Kidney (tissue), 14 donors: ENCODE measurements around the gene HSD11B1L. TPM values are rescaled to one million over a fixed set of nuclear protein-coding genes. Genes with fewer than 3 reads are reported as not detected.

ENCODE experiments used
- DNase-seq, 5 donors: peaks; one replicate each; pipeline ENCODE4 v3.0.0-alpha.2; 2013 to 2020
- FAIRE-seq: peaks from 2 replicates; lab custom pipeline; 2012; peaks lifted over from hg19 to GRCh38; lab: Jason Lieb, UNC
- H3K27ac ChIP-seq, 2 donors: one replicate each; pipeline ENCODE4 v1.7.0; 2013; ENCODE audit warnings: low read depth in 2 of 2, low read length in 2 of 2, inconsistent platforms in 1 of 2
- H3K27me3 ChIP-seq: one replicate; pipeline ENCODE4 v1.7.1; 2013; ENCODE audit warnings: low read length, inconsistent platforms; ENCODE audit not compliant: control insufficient read depth, insufficient read depth
- H3K36me3 ChIP-seq, 3 donors: one replicate each; pipeline versions ENCODE4 v1.7.0 to v1.7.1; 2013; ENCODE audit warnings: low read length in 3 of 3, control low read depth in 1 of 3, inconsistent platforms in 1 of 3; ENCODE audit not compliant: insufficient read depth in 3 of 3, control insufficient read depth in 2 of 3
- H3K4me1 ChIP-seq, 3 donors: one replicate each; pipeline versions ENCODE4 v1.7.0 to v1.7.1; 2013; ENCODE audit warnings: low read length in 3 of 3, inconsistent platforms in 1 of 3, low read depth in 1 of 3; ENCODE audit not compliant: control insufficient read depth in 2 of 3, insufficient read depth in 2 of 3
- H3K4me3 ChIP-seq, 3 donors: one replicate each; pipeline versions ENCODE4 v1.7.0 to v1.8.1; 2013; ENCODE audit warnings: low read length in 3 of 3, control low read depth in 1 of 3, inconsistent platforms in 1 of 3
- H3K9ac ChIP-seq, 3 donors: one replicate each; pipeline versions ENCODE4 v1.7.0 to v1.7.1; 2013; ENCODE audit warnings: low read length in 3 of 3, control low read depth in 1 of 3, inconsistent platforms in 1 of 3
- H3K9me3 ChIP-seq, 3 donors: one replicate each; pipeline versions ENCODE4 v1.7.0 to v1.7.1; 2013; ENCODE audit warnings: low read length in 3 of 3, control low read depth in 1 of 3, inconsistent platforms in 1 of 3; ENCODE audit not compliant: control insufficient read depth in 2 of 3, insufficient read depth in 1 of 3
- CTCF ChIP-seq: IDR thresholded peaks from 3 replicates; pipeline ENCODE4 v1.5.1; 2012; ENCODE audit warnings: mild to moderate bottlenecking, moderate library complexity, borderline replicate concordance; ENCODE audit not compliant: insufficient read depth; ENCODE audit errors: extremely low read depth
- intact Hi-C: fragments of 100-400 bp; cut with DNase I; formaldehyde crosslinking; loops from one replicate; pipeline ENCODE4 v1.11.1; 2022
- polyA plus RNA-seq: library from polyadenylated mRNA; stranded (reverse); fragments of 350-450 nt; fragmentation: Illumina TruSeq; extraction: RNeasy Lipid Tissue Mini Kit (QIAGEN cat#74804); gene quantifications from one replicate; pipeline ENCODE4 v1.2.3, GENCODE V29; 2014; ENCODE audit warnings: low read depth, low replicate concordance; ENCODE audit not compliant: insufficient read depth
- total RNA-seq: library from RNA; stranded (reverse); fragmentation: NEBNext Ultra II Directional; extraction: Animal tissue kit (Norgen Biotek cat#: 25700); gene quantifications from one replicate; pipeline ENCODE4 v1.2.1, GENCODE V29; 2021
- donor health status: control.
- donor health status: control.
- donor health status: control.
- donor health status: control.
- donor health status: control.
- donor health status: DM: yes; HTN: yes; CAD: no.
- donor health status: Normal renal cell carcinoma (clear cell type).

Gene HSD11B1L
- total and polyA plus RNA-seq, 2 donors from 2014 or later, result 7.8 to 29.9 TPM

DNA sequence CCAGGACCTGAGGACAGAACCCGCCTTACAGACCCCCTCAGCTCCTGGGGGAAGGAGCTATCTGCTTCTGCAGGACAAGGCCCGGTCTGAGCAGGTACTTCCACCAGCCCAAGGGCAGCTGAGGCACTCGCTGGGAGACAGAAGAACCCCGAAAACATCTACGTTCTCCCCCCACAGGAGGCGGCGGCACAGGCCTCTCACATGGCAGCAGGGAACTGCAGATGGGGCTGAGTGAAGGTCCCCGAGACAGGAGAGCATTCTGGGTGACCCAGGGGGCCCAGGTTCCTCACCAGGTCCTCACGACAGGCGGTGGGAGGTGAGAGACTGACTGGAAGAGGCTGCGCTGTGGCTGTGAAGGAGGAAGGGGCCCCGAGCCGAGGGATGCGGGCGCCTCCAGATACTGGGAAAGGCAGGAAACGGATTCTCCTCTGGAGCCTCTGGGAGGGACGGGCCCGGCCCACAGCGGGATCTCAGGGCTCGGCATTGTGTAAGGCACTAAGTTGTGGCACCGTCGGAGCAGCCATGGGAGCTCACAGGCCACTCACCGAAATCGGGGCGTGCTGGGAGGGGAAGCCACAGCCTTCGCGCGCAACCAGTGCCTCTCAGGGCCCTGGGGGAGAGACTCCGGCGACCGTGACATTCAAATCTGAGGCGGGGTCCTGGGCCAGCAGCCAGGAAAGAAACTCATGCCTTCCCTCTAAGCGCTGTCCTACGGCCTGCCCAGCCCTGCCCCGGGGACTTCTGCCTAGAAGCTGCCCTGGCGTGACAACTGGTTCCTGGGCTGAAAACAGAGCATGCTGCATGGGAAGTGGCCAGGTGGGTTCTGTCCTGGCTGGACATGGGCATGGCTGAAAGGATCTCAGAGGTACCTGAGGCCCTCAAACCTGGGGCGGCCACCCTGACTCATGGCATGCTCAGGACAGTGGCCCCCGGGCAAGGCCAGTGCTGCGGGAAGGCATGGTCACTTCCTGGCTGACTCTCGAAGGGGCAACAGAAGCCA is 23.3 kb downstream of the HSD11B1L start:
- Histone ChIP-seq H3K4me1 (no peaks in the 10 kb centered on the region), H3K9ac (no peak overlapping the region), H3K27me3 (no peaks in the 10 kb centered on the region), H3K36me3 (peaks cover 0 to 16% (median 13%) of the 10 kb centered on the region in 3 donors), H3K9me3 (no peaks in the 10 kb centered on the region), H3K4me3 (no peak overlapping the region), H3K27ac (no peak overlapping the region)
- no peak for FAIRE-seq
- TF ChIP-seq CTCF, result no peak
- intact Hi-C loops, result no loop called here
- no peak for DNase-seq

DNA sequence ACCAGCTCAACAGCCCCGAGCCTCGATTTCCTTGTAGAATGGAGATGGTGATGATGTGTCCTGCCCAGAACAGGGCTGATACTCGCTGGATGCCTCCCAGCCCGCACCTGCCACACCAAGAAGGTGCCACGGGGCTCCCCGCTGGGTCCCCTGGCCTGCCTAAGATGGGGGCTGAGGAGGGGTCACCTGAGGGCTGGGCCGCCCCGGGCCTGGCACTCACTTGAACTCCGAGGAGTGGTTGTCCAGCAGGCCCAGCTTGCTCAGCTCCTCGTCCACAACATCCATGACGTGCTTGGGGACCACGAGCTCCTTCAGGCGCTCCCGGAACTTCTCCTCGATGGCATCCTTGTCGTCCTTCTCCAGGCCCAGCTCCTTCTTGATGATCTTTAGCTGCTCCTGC is 24.7 kb downstream of the HSD11B1L start:
- FAIRE-seq (no peak), DNase-seq (no peak)
- Histone ChIP-seq H3K27ac (no peak overlapping the region), H3K9ac (no peak overlapping the region), H3K4me1 (no peaks in the 10 kb centered on the region), H3K27me3 (no peaks in the 10 kb centered on the region), H3K9me3 (no peaks in the 10 kb centered on the region), H3K36me3 (peaks cover 0 to 16% (median 13%) of the 10 kb centered on the region in 3 donors), H3K4me3 (no peak overlapping the region)
- intact Hi-C loops, result no loop called here
- TF ChIP-seq CTCF, result no peak

DNA sequence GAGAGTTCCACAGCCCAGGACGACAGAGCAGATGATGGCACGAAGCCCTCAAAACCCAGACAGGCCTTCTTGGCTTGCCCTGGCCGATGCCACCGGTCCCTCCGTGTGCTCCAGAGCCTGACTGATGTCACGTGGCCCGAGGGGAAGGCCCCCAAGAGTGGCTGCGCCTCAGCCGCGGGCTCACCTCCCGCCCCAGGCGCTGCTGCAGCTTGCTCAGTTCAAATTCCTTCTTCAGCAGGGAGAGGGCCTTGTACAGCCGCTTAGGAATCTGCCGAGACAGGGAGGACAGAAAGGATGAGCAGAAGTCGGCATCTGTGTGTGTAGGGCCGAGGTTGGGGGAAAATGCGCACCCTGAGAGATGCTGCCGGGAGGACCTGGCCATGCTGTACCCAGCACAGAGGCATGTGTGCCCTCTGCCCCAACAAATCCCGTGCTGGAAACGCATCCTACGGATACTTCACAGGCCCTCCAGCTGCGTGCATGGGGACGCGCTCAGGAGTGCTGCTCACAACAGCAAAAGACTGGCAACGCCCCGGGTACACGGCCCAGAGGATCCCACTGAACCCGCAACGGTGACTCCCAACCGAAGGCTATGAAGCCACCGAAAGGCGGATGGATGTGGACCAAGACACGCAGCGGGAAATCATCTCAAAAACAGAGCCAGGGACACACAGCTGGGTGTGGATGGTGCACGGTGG is 26.2 kb downstream of the HSD11B1L start:
- no peak overlapping the region for H3K4me3 ChIP-seq
- FAIRE-seq, result no peak
- H3K36me3 ChIP-seq, result peaks cover 0 to 25% (median 17%) of the 10 kb centered on the region in 3 donors
- H3K27me3 ChIP-seq, result no peaks in the 10 kb centered on the region
- H3K4me1 ChIP-seq, result no peaks in the 10 kb centered on the region
- TF ChIP-seq CTCF, result no peak
- no peak overlapping the region for H3K9ac ChIP-seq
- no peak for DNase-seq
- intact Hi-C loops, result no loop called here
- H3K9me3 ChIP-seq, result no peaks in the 10 kb centered on the region
- no peak overlapping the region for H3K27ac ChIP-seq
